GM06990 (cell line): ENCODE results near the gene NUB1.

Experiments used
- DNase-seq: peaks from one replicate; pipeline ENCODE4 v3.0.0-alpha.2; 2011; ENCODE audit not compliant: insufficient read length; ENCODE audit errors: extremely low read depth
- H3K27me3 ChIP-seq: replicated peaks from 2 replicates; pipeline ENCODE4 v1.6.0; 2011; ENCODE audit warnings: low read length; ENCODE audit not compliant: control insufficient read depth, insufficient read depth
- H3K36me3 ChIP-seq: 2 replicates; pipeline ENCODE4 v1.5.1; 2011; ENCODE audit warnings: low read length; ENCODE audit not compliant: control insufficient read depth, insufficient read depth
- H3K4me3 ChIP-seq: replicated peaks from 2 replicates; pipeline ENCODE4 v1.5.1; 2011; ENCODE audit warnings: low read depth, mild to moderate bottlenecking, control low read depth, low read length
- CTCF ChIP-seq: IDR thresholded peaks from 2 replicates; pipeline ENCODE4 v1.5.1; 2011; ENCODE audit warnings: low read length, control low read depth, mild to moderate bottlenecking, inconsistent platforms; ENCODE audit not compliant: insufficient read depth, poor library complexity, severe bottlenecking

Gene NUB1

GRCh38 chr7:151316896-151317295, 24.7 kb upstream of the NUB1 start:
- Histone ChIP-seq H3K36me3 (no peaks in the 10 kb centered on the region), H3K27me3 (no peaks in the 10 kb centered on the region), H3K4me3 (no peak overlapping the region)
- no peak for DNase-seq
- no peak for TF ChIP-seq CTCF

- H3K27me3 ChIP-seq: no peaks in the 10 kb centered on the region
- DNase-seq: no peak
- TF ChIP-seq CTCF: no peak
- H3K36me3 ChIP-seq: no peaks in the 10 kb centered on the region
- H3K4me3 ChIP-seq: no peak overlapping the region
These were observed 23.7 kb upstream of the NUB1 start for GRCh38 chr7:151317936-151318335.

- no peaks in the 10 kb centered on the region for H3K27me3 ChIP-seq
- no peak for TF ChIP-seq CTCF
- no peak overlapping the region for H3K4me3 ChIP-seq
- H3K36me3 ChIP-seq: no peaks in the 10 kb centered on the region
- DNase-seq: no peak
These were observed 22.4 kb upstream of the NUB1 start for GRCh38 chr7:151319189-151319588.

- H3K27me3 ChIP-seq: no peaks in the 10 kb centered on the region
- no peak for TF ChIP-seq CTCF
- no peak overlapping the region for H3K4me3 ChIP-seq
- DNase-seq: no peak
- no peaks in the 10 kb centered on the region for H3K36me3 ChIP-seq
These were observed 21.3 kb upstream of the NUB1 start for GRCh38 chr7:151320263-151320845.

- no peak overlapping the region for H3K4me3 ChIP-seq
- DNase-seq: no peak
- H3K36me3 ChIP-seq: no peaks in the 10 kb centered on the region
- no peaks in the 10 kb centered on the region for H3K27me3 ChIP-seq
- TF ChIP-seq CTCF: no peak
These were observed 20.3 kb upstream of the NUB1 start for GRCh38 chr7:151321341-151321740.

- TF ChIP-seq CTCF: no peak
- no peak overlapping the region for H3K4me3 ChIP-seq
- H3K27me3 ChIP-seq: no peaks in the 10 kb centered on the region
- H3K36me3 ChIP-seq: no peaks in the 10 kb centered on the region
- DNase-seq: no peak
These were observed 18.7 kb upstream of the NUB1 start for GRCh38 chr7:151322906-151323305.
